ENCODE results near the gene UCP2. TPM values are rescaled to one million over a fixed set of nuclear protein-coding genes. Genes with fewer than 3 reads are reported as not detected.

The UCP2 gene
- total and polyA plus RNA-seq, 2 donors (not counting 3 experiments of a cell fraction or from before 2014, with no cell fraction given): 16.5 to 24.0 TPM

DNA sequence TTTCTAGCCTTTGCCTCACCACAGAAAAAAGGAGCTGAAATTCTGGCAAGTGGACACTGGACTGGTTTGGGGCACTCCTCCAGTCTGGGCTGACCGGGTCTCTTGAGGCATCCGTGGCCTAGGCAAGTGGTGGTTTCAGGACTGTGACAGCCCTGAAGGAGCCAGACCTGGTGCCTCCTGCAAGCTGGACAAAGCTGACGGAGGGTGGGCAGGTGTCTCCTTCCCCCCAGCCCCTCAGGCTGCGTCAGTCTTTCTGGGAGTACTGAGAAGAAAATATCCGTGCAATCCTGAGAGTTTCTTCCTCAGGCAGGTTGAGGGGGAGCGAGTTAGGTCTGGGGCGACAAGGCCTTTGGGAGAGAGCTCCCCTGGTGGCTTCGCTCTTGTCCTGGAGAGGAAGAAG, 30.5 kb upstream of the UCP2 start:
- H2AFZ ChIP-seq (ENCODE audit: low read depth, low read length): no peak overlapping the region
- no peak overlapping the region for H3K27ac ChIP-seq (ENCODE audit: insufficient read depth, low read depth, low read length)
- FAIRE-seq (no peak), DNase-seq (ENCODE audit: low read depth, low spot score) (no peak)
- TF ChIP-seq POLR2AphosphoS5 (IDR thresholded peaks at IDR 0.05; ENCODE audit: insufficient read depth, low read depth, low read length) (no peak), FOS (IDR thresholded peaks at IDR 0.05; ENCODE audit: borderline replicate concordance, insufficient read depth, low read length) (no peak), EZH2 (IDR thresholded peaks at IDR 0.05; ENCODE audit: borderline replicate concordance, low read depth, low read length, severe bottlenecking) (no peak), MYC (IDR thresholded peaks at IDR 0.05; ENCODE audit: low read depth, low read length) (no peak), GATA2 (IDR thresholded peaks at IDR 0.05; ENCODE audit: insufficient read depth, insufficient read length, low read depth, low read length) (no peak), JUN (IDR thresholded peaks at IDR 0.05; ENCODE audit: borderline replicate concordance, insufficient read depth, insufficient read length, low read depth) (no peak), POLR2A (IDR thresholded peaks at IDR 0.05; ENCODE audit: low read depth, low read length) (no peak)
- TF ChIP-seq, protein P1, sequence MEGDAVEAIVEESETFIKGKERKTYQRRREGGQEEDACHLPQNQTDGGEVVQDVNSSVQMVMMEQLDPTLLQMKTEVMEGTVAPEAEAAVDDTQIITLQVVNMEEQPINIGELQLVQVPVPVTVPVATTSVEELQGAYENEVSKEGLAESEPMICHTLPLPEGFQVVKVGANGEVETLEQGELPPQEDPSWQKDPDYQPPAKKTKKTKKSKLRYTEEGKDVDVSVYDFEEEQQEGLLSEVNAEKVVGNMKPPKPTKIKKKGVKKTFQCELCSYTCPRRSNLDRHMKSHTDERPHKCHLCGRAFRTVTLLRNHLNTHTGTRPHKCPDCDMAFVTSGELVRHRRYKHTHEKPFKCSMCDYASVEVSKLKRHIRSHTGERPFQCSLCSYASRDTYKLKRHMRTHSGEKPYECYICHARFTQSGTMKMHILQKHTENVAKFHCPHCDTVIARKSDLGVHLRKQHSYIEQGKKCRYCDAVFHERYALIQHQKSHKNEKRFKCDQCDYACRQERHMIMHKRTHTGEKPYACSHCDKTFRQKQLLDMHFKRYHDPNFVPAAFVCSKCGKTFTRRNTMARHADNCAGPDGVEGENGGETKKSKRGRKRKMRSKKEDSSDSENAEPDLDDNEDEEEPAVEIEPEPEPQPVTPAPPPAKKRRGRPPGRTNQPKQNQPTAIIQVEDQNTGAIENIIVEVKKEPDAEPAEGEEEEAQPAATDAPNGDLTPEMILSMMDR (IDR thresholded peaks at IDR 0.05; ENCODE audit: extremely low read depth in 1 of 2, insufficient read depth in 1 of 2, low read depth in 1 of 2, low read length in 2 of 2): no peak
- TF ChIP-seq, protein P2, sequence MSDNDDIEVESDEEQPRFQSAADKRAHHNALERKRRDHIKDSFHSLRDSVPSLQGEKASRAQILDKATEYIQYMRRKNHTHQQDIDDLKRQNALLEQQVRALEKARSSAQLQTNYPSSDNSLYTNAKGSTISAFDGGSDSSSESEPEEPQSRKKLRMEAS (IDR thresholded peaks at IDR 0.05; ENCODE audit: insufficient read depth, insufficient read length): no peak
- BruUV-seq (replicated peaks): no TSS peak
- POLR2A ChIA-PET: interaction anchor here (1.2 kb wide), 1 partner anchor 96 kb away, joined by 3 read pairs; no protein-coding TSS in a partner anchor
- CTCF ChIA-PET: interaction anchor here (0.7 to 1.8 kb wide), 2 partner anchors 15 to 726 kb away, joined by 3 to 5 read pairs; no protein-coding TSS in a partner anchor
- no peaks in the 10 kb centered on the region for H3K4me1 ChIP-seq (ENCODE audit: control insufficient read depth, extremely low read depth, insufficient read depth, low read length)
- peaks cover 0 to 11% of the 10 kb centered on the region in 2 experiments for H3K36me3 ChIP-seq (ENCODE audit: control insufficient read depth in 2 of 2, extremely low read depth in 1 of 2, insufficient read depth in 2 of 2, low read length in 2 of 2)
- H3K9me1 ChIP-seq (replicated peaks; ENCODE audit: control insufficient read depth, extremely low read depth, insufficient read depth, low read length): no peaks in the 10 kb centered on the region
- H3K4me3 ChIP-seq (replicated peaks in 1 of 3; ENCODE audit: insufficient read depth in 1 of 3, low read depth in 1 of 3, low read length in 3 of 3): no peak overlapping the region
- H4K20me1 ChIP-seq (replicated peaks; ENCODE audit: control insufficient read depth, extremely low read depth, insufficient read depth, low read length): no peaks in the 10 kb centered on the region
- intact Hi-C loops (cut with micrococcal nuclease) (no loop called here), dilution Hi-C loops (cut with MboI; ENCODE audit: extremely low pct_ligation_motif_present, low sequenced_read_pairs) (no loop called here)
- no peaks in the 10 kb centered on the region for H3K79me2 ChIP-seq (ENCODE audit: control insufficient read depth, insufficient read depth, low read length)
- H3K4me2 ChIP-seq (ENCODE audit: insufficient read depth, low read length): no peak overlapping the region
- no peak overlapping the region for H3K9ac ChIP-seq (replicated peaks; ENCODE audit: extremely low read depth, insufficient read depth, low read length)
- H3K9me3 ChIP-seq (replicated peaks; ENCODE audit: control insufficient read depth, insufficient read depth, low read length): no peaks in the 10 kb centered on the region
- no peaks in the 10 kb centered on the region for H3K27me3 ChIP-seq (ENCODE audit: control insufficient read depth in 2 of 2, insufficient read depth in 2 of 2, low read length in 2 of 2)
